NCI-H2227 (cell line): ENCODE measurements around the gene DUSP5.
A peak's percentile ranks its signal among the peaks of the same experiment; 100 is the strongest.

Experiments used
- DNase-seq: peaks from one replicate; lab custom pipeline; 2025; ENCODE audit not compliant: unreplicated experiment; lab: John Stamatoyannopoulos, UW

DUSP5 gene

GRCh38 chr10:110480387-110480786, 17.3 kb upstream of the DUSP5 start:
- no peak for DNase-seq

GRCh38 chr10:110481919-110482318, 15.8 kb upstream of the DUSP5 start:
- DNase-seq, result no peak

- no peak for DNase-seq
Observed at GRCh38 chr10:110483633-110484032, 14.1 kb upstream of the DUSP5 start.

GRCh38 chr10:110485541-110485940, 12.2 kb upstream of the DUSP5 start:
- DNase-seq, result no peak

GRCh38 chr10:110486680-110487410, 10.9 kb upstream of the DUSP5 start:
- no peak for DNase-seq

- no peak for DNase-seq
Observed at GRCh38 chr10:110487411-110488331, 10.0 kb upstream of the DUSP5 start.

GRCh38 chr10:110488332-110488681, 9.4 kb upstream of the DUSP5 start:
- DNase-seq, result no peak

- no peak for DNase-seq
Observed at GRCh38 chr10:110488940-110489339, 8.8 kb upstream of the DUSP5 start.

GRCh38 chr10:110490640-110491039, 7.1 kb upstream of the DUSP5 start:
- DNase-seq, result no peak

GRCh38 chr10:110491346-110491745, 6.4 kb upstream of the DUSP5 start:
- no peak for DNase-seq

- no peak for DNase-seq
Observed at GRCh38 chr10:110492069-110492822, 5.5 kb upstream of the DUSP5 start.

- DNase-seq, result no peak
Observed at GRCh38 chr10:110493832-110494426, 3.8 kb upstream of the DUSP5 start.

GRCh38 chr10:110494532-110494931, 3.2 kb upstream of the DUSP5 start:
- DNase-seq, result no peak

- DNase-seq, result peak; percentile 2
Observed at GRCh38 chr10:110495731-110496552, 1.8 kb upstream of the DUSP5 start.

GRCh38 chr10:110496553-110497437, 912 bp upstream of the DUSP5 start:
- no peak for DNase-seq

GRCh38 chr10:110498087-110498981, 627 bp downstream of the DUSP5 start:
- peak; percentile 61 for DNase-seq

- DNase-seq, result no peak
Observed at GRCh38 chr10:110498982-110499795, 1.5 kb downstream of the DUSP5 start.
